SK-N-SH treated with all-trans-retinoic acid at 6 μM for 48 hours (cell line): ENCODE results near the gene RNU1-2.
"Not testable (repeated sequence)": the region's sequence is repeated elsewhere in the genome, so short reads cannot be mapped to it uniquely, and the experiment has no call there.

Experiments
- ATAC-seq: fragments of 200-7000 bp; cut with Tn5 transposase; 3 replicates; pipeline ENCODE4 v1.9.1; 2020; ENCODE audit warnings: mild to moderate bottlenecking, moderate library complexity
- BACH2 ChIP-seq: fragments of 250-450 bp; sonication (Bioruptor Pico); IDR thresholded peaks from 2 replicates; pipeline ENCODE4 v1.9.0; 2021; ENCODE audit warnings: mild to moderate bottlenecking, borderline replicate concordance
- CSDC2 ChIP-seq: fragments of 250-450 bp; sonication (Bioruptor Pico); IDR thresholded peaks from 2 replicates; pipeline ENCODE4 v1.5.0; 2020; ENCODE audit warnings: mild to moderate bottlenecking, moderate library complexity
- GLIS3 ChIP-seq: fragments of 250-450 bp; sonication (Bioruptor Pico); IDR thresholded peaks from 2 replicates; pipeline ENCODE4 v1.5.0; 2020; ENCODE audit warnings: mild to moderate bottlenecking, moderate library complexity
- ISL1 ChIP-seq: fragments of 250-450 bp; sonication (Bioruptor Pico); IDR thresholded peaks from 2 replicates; pipeline ENCODE4 v2.1.2; 2022; ENCODE audit warnings: mild to moderate bottlenecking, moderate library complexity
- PPARA ChIP-seq: fragments of 250-450 bp; sonication (Bioruptor Pico); IDR thresholded peaks from 2 replicates; pipeline ENCODE4 v1.5.0; 2020; ENCODE audit warnings: mild to moderate bottlenecking, borderline replicate concordance
- RARB ChIP-seq: fragments of 250-450 bp; sonication (Bioruptor Pico); IDR thresholded peaks from 2 replicates; pipeline ENCODE4 v1.8.0; 2021; ENCODE audit warnings: mild to moderate bottlenecking, moderate library complexity
- SNAI2 ChIP-seq: fragments of 250-450 bp; sonication (Bioruptor Pico); IDR thresholded peaks from 2 replicates; pipeline ENCODE4 v1.5.0; 2020; ENCODE audit warnings: mild to moderate bottlenecking, moderate library complexity
- TCF4 ChIP-seq: fragments of 250-450 bp; sonication (Bioruptor Pico); IDR thresholded peaks from 2 replicates; pipeline ENCODE4 v1.8.0; 2021; ENCODE audit warnings: mild to moderate bottlenecking, moderate library complexity, borderline replicate concordance
- TOX ChIP-seq: fragments of 250-450 bp; sonication (Bioruptor Pico); IDR thresholded peaks from 2 replicates; pipeline ENCODE4 v1.8.0; 2021; ENCODE audit warnings: mild to moderate bottlenecking, moderate library complexity, borderline replicate concordance
- ZC3H10 ChIP-seq: fragments of 250-450 bp; sonication (Bioruptor Pico); IDR thresholded peaks from 2 replicates; pipeline ENCODE4 v1.5.1; 2021; ENCODE audit warnings: mild to moderate bottlenecking, moderate library complexity
- ZFP3 ChIP-seq: fragments of 250-450 bp; sonication (Bioruptor Pico); IDR thresholded peaks from 2 replicates; pipeline ENCODE4 v1.5.0; 2020; ENCODE audit warnings: mild to moderate bottlenecking, moderate library complexity
- ZNF565 ChIP-seq: fragments of 450-650 bp; formaldehyde crosslinking; conservative IDR thresholded peaks from 2 replicates; pipeline ENCODE4 v1.5.0; 2020; ENCODE audit warnings: low read depth, mild to moderate bottlenecking, moderate library complexity
- ZNF70 ChIP-seq: fragments of 450-650 bp; formaldehyde crosslinking; IDR thresholded peaks from 2 replicates; pipeline ENCODE4 v1.5.0; 2020; ENCODE audit warnings: mild to moderate bottlenecking, moderate library complexity
- ZNF8 ChIP-seq: fragments of 450-650 bp; formaldehyde crosslinking; IDR thresholded peaks from 2 replicates; pipeline ENCODE4 v1.5.0; 2020; ENCODE audit warnings: mild to moderate bottlenecking, moderate library complexity
- TF ChIP-seq, protein P1 (sequence below): fragments of 250-450 bp; sonication (Bioruptor Pico); IDR thresholded peaks from 2 replicates; pipeline ENCODE4 v1.5.0; 2020; ENCODE audit warnings: mild to moderate bottlenecking, moderate library complexity
- TF ChIP-seq, protein P2 (sequence below): fragments of 250-450 bp; sonication (Bioruptor Pico); IDR thresholded peaks from 2 replicates; pipeline ENCODE4 v1.8.0; 2020; ENCODE audit warnings: mild to moderate bottlenecking, moderate library complexity, borderline replicate concordance
- TF ChIP-seq, protein P3 (sequence below): fragments of 250-450 bp; sonication (Bioruptor Pico); IDR thresholded peaks from 2 replicates; pipeline ENCODE4 v1.5.1; 2021; ENCODE audit warnings: mild to moderate bottlenecking, moderate library complexity
- TF ChIP-seq, protein P4 (sequence below): fragments of 250-450 bp; sonication (Bioruptor Pico); IDR thresholded peaks from 2 replicates; pipeline ENCODE4 v1.8.0; 2021; ENCODE audit warnings: low read depth, mild to moderate bottlenecking, moderate library complexity, borderline replicate concordance
- TF ChIP-seq, protein P5 (sequence below): fragments of 250-450 bp; sonication (Bioruptor Pico); IDR thresholded peaks from 2 replicates; pipeline ENCODE4 v1.5.1; 2020; ENCODE audit warnings: low read depth, mild to moderate bottlenecking, moderate library complexity

The RNU1-2 gene

DNA sequence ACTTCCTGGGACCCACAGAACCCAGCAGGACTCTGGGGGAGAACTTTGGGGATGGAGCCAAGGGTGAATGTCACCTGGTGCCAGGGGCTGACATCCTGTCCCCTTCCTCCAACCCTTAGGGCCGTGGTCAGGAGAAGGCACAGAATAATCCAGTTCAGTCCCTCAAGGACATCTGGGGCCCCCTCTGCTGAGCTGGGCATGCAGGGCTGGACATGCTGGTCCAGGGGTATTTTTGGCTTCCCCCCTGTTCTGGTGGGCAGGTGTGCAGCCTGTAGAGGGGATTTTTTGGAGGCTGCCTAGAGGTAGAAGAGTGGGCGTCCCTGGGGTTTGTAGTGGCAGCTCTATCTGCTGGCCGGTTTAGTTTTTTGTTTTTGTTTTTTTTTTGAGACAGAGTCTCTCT is 22.6 kb downstream of the RNU1-2 start:
- ATAC-seq: no peak
- TF ChIP-seq, protein P1, sequence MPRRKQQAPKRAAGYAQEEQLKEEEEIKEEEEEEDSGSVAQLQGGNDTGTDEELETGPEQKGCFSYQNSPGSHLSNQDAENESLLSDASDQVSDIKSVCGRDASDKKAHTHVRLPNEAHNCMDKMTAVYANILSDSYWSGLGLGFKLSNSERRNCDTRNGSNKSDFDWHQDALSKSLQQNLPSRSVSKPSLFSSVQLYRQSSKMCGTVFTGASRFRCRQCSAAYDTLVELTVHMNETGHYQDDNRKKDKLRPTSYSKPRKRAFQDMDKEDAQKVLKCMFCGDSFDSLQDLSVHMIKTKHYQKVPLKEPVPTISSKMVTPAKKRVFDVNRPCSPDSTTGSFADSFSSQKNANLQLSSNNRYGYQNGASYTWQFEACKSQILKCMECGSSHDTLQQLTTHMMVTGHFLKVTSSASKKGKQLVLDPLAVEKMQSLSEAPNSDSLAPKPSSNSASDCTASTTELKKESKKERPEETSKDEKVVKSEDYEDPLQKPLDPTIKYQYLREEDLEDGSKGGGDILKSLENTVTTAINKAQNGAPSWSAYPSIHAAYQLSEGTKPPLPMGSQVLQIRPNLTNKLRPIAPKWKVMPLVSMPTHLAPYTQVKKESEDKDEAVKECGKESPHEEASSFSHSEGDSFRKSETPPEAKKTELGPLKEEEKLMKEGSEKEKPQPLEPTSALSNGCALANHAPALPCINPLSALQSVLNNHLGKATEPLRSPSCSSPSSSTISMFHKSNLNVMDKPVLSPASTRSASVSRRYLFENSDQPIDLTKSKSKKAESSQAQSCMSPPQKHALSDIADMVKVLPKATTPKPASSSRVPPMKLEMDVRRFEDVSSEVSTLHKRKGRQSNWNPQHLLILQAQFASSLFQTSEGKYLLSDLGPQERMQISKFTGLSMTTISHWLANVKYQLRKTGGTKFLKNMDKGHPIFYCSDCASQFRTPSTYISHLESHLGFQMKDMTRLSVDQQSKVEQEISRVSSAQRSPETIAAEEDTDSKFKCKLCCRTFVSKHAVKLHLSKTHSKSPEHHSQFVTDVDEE: no peak
- TF ChIP-seq, protein P2, sequence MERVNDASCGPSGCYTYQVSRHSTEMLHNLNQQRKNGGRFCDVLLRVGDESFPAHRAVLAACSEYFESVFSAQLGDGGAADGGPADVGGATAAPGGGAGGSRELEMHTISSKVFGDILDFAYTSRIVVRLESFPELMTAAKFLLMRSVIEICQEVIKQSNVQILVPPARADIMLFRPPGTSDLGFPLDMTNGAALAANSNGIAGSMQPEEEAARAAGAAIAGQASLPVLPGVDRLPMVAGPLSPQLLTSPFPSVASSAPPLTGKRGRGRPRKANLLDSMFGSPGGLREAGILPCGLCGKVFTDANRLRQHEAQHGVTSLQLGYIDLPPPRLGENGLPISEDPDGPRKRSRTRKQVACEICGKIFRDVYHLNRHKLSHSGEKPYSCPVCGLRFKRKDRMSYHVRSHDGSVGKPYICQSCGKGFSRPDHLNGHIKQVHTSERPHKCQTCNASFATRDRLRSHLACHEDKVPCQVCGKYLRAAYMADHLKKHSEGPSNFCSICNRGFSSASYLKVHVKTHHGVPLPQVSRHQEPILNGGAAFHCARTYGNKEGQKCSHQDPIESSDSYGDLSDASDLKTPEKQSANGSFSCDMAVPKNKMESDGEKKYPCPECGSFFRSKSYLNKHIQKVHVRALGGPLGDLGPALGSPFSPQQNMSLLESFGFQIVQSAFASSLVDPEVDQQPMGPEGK (CRISPR knock-in tag): no peak
- no peak for TF ChIP-seq TCF4 (CRISPR knock-in tag)
- no peak for TF ChIP-seq ZNF8 (CRISPR knock-in tag)
- no peak for TF ChIP-seq ZC3H10 (CRISPR knock-in tag)
- TF ChIP-seq, protein P3, sequence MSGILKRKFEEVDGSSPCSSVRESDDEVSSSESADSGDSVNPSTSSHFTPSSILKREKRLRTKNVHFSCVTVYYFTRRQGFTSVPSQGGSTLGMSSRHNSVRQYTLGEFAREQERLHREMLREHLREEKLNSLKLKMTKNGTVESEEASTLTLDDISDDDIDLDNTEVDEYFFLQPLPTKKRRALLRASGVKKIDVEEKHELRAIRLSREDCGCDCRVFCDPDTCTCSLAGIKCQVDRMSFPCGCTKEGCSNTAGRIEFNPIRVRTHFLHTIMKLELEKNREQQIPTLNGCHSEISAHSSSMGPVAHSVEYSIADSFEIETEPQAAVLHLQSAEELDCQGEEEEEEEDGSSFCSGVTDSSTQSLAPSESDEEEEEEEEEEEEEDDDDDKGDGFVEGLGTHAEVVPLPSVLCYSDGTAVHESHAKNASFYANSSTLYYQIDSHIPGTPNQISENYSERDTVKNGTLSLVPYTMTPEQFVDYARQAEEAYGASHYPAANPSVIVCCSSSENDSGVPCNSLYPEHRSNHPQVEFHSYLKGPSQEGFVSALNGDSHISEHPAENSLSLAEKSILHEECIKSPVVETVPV (CRISPR knock-in tag): no peak
- TF ChIP-seq CSDC2: no peak
- no peak for TF ChIP-seq GLIS3 (CRISPR knock-in tag)
- no peak for TF ChIP-seq PPARA (CRISPR knock-in tag)
- TF ChIP-seq ZNF565 (CRISPR knock-in tag): no peak
- TF ChIP-seq RARB: no peak
- TF ChIP-seq, protein P4, sequence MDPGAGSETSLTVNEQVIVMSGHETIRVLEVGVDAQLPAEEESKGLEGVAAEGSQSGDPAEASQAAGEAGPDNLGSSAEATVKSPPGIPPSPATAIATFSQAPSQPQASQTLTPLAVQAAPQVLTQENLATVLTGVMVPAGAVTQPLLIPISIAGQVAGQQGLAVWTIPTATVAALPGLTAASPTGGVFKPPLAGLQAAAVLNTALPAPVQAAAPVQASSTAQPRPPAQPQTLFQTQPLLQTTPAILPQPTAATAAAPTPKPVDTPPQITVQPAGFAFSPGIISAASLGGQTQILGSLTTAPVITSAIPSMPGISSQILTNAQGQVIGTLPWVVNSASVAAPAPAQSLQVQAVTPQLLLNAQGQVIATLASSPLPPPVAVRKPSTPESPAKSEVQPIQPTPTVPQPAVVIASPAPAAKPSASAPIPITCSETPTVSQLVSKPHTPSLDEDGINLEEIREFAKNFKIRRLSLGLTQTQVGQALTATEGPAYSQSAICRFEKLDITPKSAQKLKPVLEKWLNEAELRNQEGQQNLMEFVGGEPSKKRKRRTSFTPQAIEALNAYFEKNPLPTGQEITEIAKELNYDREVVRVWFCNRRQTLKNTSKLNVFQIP: no peak
- no peak for TF ChIP-seq ZNF70
- TF ChIP-seq TOX: no peak
- TF ChIP-seq ZFP3: no peak
- TF ChIP-seq BACH2 (CRISPR knock-in tag): no peak
- no peak for TF ChIP-seq ISL1

DNA sequence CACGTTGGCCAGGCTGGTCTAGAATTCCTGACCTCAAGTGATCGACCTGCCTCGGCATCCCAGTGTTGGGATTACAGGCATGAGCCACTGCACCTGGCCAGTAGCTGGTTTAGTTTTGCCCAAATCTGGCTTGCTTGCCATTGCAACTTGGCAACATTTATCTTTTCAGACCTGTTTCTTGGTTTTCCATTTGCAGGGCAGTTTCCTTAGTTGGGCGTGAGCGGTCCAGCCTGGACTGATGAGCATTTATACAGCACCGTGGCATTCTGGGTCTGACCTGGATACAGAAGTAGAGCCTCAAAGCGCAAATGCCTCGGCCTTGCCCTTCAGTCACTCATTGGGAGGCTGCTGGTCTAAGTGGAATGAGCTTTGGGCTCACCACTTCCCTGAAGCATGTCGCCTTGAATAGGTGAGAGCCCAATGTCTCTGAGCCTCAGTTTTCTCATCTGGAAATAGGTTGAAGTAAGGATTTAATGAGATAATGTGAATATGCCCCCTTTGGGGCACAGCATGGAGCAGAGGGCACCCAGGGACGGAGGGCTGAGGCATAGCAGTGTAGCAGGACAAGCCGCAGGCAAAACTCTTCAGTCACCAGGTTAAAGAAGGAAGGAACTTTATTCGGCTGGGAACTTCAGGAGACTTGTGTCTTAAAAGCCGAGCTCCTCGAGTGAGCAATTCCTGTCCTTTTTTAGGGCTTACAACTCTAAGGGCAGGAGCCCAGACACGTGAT is 23.3 kb downstream of the RNU1-2 start:
- not testable (repeated sequence) for ATAC-seq

DNA sequence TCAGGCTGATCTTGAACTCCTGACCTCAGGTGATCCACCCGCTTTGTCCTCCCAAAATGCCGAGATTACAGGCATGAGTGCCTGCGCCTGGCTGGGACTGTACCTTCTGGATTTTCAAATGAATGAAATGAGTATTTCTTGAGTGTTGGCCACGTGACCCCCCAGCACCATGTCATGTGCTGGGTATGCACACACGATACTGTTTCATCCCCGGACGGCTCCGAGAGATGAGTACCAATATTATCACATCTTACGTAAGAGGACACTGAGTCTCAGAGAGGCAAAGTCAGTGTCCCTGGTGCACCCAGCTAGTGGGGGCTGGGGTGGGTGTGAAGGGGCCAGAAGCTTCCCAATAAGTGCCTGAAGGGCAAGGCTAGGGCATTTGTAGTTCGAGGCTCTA is 25.2 kb downstream of the RNU1-2 start:
- TF ChIP-seq BACH2 (CRISPR knock-in tag): no peak
- TF ChIP-seq, protein P5, sequence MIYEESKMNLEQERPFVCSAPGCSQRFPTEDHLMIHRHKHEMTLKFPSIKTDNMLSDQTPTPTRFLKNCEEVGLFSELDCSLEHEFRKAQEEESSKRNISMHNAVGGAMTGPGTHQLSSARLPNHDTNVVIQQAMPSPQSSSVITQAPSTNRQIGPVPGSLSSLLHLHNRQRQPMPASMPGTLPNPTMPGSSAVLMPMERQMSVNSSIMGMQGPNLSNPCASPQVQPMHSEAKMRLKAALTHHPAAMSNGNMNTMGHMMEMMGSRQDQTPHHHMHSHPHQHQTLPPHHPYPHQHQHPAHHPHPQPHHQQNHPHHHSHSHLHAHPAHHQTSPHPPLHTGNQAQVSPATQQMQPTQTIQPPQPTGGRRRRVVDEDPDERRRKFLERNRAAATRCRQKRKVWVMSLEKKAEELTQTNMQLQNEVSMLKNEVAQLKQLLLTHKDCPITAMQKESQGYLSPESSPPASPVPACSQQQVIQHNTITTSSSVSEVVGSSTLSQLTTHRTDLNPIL (CRISPR knock-in tag): no peak
- TF ChIP-seq ISL1: no peak
- TF ChIP-seq, all 23 proteins: peak for 0
- ATAC-seq: no peak

DNA sequence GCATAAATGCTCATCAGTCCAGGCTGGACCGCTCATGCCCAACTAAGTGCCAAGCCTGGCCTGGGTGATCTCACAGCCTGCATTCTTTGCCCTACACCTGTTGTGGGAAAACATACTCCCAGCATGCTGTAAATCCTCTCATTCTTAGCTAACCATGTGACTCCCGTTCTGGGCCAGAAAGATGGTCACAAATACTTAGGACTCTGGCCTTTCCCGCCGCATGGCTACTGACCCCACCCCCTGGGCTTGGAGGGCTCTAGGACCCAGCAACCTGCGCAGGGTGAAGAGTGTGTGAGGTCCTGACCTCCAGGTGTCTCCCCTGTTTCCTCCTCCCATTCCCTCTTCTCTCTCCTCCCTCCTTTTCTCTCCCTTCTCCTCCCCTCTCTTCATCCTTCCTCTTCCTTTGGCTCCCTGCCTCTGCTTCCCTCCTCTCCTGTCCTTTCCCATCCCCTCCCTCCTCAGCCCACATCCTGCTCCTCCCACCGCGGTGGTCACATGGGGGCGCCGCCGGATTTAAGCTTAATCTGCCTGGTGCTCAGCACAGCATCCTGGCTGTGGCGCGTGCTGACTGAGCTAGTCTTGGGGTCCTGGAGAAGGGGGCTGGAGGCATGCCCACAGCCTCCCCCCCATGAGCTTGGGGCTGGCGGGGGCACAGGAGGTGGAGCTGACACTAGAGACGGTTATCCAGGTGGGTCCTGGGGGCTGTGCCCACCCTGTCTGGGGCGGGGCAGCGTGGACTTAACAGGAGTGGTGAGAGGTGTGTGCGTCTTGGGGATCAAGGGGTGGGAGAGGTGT is 25.8 kb downstream of the RNU1-2 start, which contains the start of gene CROCC:
Gene CROCC (plus strand): TSS at position 541 of the 795 bp plus-strand sequence. CDS start 88 bp downstream, at position 629.
- TF ChIP-seq SNAI2 (CRISPR knock-in tag): 0 out of 2 replicates have a peak, but pooled peaks have one; percentile 21
- TF ChIP-seq, protein P1: no peak
- ATAC-seq: peak; percentile 80
